OCI-LY3 (cell line): ENCODE data around the gene KRTAP10-4.

Source experiments
- CTCF ChIP-seq: fragments of 200-600, 300-600 bp; sonication (generic); IDR thresholded peaks from 2 replicates; pipeline ENCODE4 v1.5.1; 2014; ENCODE audit warnings: antibody characterized with exemption, low read length, low read depth
- EZH2phosphoT487 ChIP-seq: fragments of 200-600 bp; shearing (Covaris generic); IDR thresholded peaks from 2 replicates; pipeline ENCODE4 v1.6.1; 2018; ENCODE audit warnings: antibody characterized with exemption, mixed run types, low read depth

- TF ChIP-seq CTCF, result no peak
- TF ChIP-seq EZH2phosphoT487, result no peak
Observed at GRCh38 chr21:44614161-44614631, 40.7 kb downstream of the KRTAP10-4 start.
